HG02884 (cell line): ENCODE data around the gene CBX1.
"Not testable (repeated sequence)": the region's sequence is repeated elsewhere in the genome, so short reads cannot be mapped to it uniquely, and the experiment has no call there.

ENCODE experiments used
- ATAC-seq: cut with Tn5 transposase; IDR thresholded peaks from one replicate; pipeline ENCODE4 v1.9.1; 2021; ENCODE audit warnings: mild to moderate bottlenecking, moderate library complexity; ENCODE audit not compliant: unreplicated experiment

The CBX1 gene

DNA sequence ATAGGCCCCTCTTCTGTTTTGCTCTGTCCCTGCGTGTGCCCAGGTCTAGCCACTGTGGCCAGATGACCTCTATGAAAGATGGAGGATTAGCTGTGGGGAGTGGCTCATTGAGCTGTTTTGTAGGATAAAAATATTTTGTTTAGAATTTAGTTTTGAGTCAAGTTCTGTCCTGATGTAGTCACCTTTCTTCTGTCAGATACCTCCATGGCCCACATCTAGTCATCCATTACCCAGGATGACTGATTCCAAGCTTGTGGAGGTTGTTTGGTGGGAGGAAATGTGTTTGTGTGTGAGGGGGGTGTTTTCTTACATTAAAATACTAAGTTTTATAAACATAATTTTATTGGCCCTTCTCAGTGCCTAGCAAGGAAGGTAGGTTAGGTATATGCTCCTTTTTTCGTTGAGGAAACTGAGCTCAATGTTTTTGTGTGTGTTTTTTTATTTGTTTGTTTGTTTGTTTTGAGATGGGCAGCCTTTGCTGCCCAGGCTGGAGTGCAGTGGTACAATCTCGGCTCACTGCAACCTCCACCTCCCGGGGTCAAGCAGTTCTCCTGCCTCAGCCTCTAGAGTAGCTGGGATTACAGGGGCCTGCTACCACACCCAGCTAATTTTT lies 22.6 kb upstream of the CBX1 start:
- ATAC-seq, result no peak

DNA sequence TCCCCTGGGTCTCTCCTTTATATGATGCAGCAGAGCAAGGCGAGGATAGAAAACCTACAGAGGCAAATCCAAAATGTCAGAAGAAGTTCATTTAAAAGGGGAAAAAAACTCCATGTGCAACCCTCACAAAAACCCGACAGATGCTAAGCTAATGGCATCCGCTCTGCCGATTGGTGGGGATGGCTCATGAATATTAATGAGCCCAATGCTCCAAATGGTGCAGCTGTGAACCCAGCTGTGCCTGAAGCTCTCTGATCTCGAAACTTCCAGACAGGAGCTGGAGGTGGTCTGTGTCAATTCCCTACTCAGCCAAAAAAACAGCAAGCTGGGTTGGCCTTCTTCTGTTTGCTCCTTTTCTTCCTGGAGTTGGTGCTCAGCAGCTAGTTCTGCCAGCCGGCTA lies 21.8 kb upstream of the CBX1 start:
- no peak for ATAC-seq

- no peak for ATAC-seq
Observed at GRCh38 chr17:48122665-48123045, 21.4 kb upstream of the CBX1 start.

GRCh38 chr17:48121923-48122664 lies 20.8 kb upstream of the CBX1 start:
- ATAC-seq, result no peak

GRCh38 chr17:48113201-48113676 lies 12.0 kb upstream of the CBX1 start:
- ATAC-seq, result no peak

DNA sequence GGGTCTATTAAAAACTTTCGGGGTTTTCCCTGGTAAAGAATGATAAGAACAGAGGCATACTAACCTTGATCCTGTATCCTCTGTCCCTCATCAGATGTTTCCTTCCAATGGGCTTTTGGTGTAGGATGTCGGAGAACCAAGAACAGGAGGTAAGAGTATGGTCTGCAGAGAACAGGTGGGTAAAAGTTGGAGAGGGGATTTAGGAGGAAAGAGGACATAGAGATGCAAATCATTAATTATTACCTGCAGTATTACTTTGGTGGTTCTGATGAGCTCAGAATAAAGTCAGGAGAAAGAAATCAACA lies 10.6 kb upstream of the CBX1 start:
- ATAC-seq, result no peak

DNA sequence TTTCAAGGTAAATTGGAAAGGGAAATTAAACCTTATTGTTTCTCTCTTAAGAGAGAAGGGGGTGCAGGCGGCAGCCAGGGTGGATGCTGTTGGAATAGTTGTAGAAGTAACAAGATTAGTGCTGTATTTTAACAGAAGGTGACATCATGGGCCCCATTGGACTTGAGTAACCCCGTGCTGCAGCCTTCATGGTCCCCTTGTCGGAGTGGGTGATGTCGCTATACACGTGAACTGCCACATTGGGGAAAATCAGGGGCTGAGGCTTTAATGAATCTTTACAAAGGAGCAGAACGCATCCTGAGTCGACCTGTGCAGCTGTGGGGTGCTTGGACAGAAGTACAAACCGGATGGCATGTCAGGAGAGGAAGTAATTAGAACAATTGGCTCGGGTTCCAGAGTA lies 9.5 kb upstream of the CBX1 start:
- no peak for ATAC-seq

DNA sequence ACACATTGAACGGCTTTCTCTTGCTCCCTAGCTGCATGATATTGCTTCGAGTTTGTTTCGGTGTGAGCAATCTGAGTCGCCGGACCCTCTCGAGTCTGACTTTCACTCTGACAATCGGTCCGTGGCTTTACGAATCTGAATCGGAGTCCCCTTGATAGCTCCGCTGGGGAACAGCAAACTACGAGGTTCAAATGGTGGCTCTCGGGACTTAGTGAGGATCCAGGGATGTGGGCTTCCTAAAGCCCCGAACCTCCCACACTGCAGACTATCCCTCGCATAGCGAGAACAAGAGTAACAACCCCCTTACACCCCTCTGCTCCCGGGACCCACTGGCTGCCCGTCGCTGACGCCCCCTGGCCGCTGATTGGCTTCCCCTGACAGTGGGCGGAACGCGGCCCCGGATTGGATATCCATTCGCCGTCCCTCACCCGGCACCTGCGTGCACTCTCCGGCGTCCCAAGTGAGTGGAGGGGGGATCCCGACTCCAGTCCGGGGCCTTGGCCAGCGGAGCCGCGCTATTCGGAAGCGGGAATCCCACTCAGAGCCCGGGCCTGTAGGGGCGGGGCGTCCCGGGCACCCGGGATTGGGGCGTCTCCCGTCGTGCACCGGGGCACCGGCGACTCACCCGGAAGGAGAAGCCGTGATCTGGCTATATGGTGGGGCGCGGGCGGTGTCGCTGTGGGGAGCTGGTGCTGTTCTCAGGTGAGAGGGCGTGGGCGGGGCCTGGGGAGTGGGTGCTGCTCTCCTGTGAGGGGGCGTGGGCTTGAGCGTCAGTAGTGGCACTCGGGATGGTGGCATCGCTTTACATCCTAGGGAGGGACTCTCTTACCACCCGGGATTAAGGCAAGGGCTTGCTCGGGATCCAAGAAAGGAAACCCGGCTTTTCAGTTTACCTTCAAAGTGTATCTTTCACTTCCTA lies 6.1 kb upstream of the CBX1 start, which contains the start of gene SNX11:
Gene SNX11, plus strand, starts transcription at position 630 of the 919 bp plus-strand sequence. CDS start 4,278 bp downstream, outside the sequence.
- peak; percentile 74 for ATAC-seq

GRCh38 chr17:48106802-48107136 lies 5.5 kb upstream of the CBX1 start:
- no peak for ATAC-seq

- ATAC-seq, result no peak
Observed at GRCh38 chr17:48104440-48104839, 3.2 kb upstream of the CBX1 start.

GRCh38 chr17:48102798-48103715 lies 1.8 kb upstream of the CBX1 start:
- no peak for ATAC-seq

- ATAC-seq, result no peak
Observed at GRCh38 chr17:48102043-48102750, 919 bp upstream of the CBX1 start.

GRCh38 chr17:48100591-48101011 lies 677 bp downstream of the CBX1 start:
- ATAC-seq, result peak; percentile 5

DNA sequence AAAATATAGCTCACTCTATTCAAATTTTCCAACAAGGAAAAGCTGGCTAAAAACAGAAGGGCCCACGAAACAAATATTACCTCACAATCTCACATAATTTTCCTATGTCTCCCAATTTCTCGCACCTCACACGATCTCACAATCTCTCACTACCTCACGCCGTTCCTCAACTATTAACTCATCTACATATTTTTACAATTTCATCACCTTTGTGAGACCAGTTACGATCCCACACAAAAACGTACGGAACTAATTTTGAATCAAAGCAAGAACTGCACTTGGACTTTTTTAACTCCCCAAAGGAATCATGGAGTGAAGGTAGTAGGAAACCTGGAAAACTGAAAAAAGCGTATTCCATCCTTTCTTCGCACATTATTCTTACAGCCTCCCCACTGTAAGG lies 1.1 kb downstream of the CBX1 start:
- ATAC-seq, result no peak

GRCh38 chr17:48095611-48096010 lies 5.7 kb downstream of the CBX1 start:
- no peak for ATAC-seq

- no peak for ATAC-seq
Observed at GRCh38 chr17:48093341-48094045, 7.8 kb downstream of the CBX1 start.

DNA sequence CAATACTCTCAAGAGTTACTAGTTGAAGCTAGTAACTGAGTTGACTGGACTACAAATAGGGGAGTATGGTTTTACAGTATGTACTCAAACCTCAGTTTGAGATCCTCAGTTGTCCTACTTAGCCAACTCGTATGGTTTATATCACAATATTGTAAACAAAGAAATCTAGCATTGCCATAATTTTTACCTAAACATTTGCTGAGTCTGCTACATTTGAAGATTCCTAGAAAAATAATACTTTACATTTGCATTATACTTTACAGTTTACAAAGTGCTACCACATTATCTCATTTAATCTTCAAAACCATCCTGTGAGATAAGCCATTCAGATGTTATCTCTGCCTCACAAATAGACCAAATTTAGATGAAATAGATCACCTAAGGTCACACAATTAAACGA lies 16.3 kb downstream of the CBX1 start:
- no peak for ATAC-seq

DNA sequence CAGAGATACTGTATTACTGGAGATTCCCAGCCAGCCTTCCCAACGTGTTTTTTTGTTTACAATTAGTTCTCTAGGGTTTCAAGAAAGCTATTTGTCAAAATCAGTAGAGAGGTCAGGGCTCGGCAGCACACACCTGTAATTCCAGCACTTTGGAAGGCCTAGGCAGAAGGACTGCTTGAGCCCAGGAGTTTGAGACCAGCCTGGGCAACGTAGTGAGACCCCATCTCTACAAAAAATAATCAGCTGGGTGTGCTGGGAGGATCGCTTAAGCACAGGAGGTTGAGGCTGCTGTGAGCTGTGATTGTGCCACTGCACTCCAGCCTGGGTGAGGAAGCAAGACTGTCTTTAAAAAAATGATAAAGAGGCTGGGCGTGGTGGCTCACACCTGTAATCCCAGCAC lies 19.4 kb downstream of the CBX1 start:
- no peak for ATAC-seq

GRCh38 chr17:48077152-48077551 lies 24.1 kb downstream of the CBX1 start:
- ATAC-seq, result not testable (repeated sequence)
